Panc1 (cell line): ENCODE data around the gene RBBP5.

Source experiments
- POLR2AphosphoS5 ChIP-seq: IDR thresholded peaks from 2 replicates; pipeline ENCODE4 v1.6.1; 2012; ENCODE audit warnings: mild to moderate bottlenecking, low read depth, low read length, moderate library complexity
- SIN3A ChIP-seq: IDR thresholded peaks from 2 replicates; pipeline ENCODE4 v1.6.1; 2012; ENCODE audit warnings: low read depth, mild to moderate bottlenecking, low read length, moderate library complexity, borderline replicate concordance; ENCODE audit not compliant: insufficient read depth
- TF ChIP-seq, protein P1 (sequence below): fragments of 450-650 bp; IDR thresholded peaks from 2 replicates; pipeline ENCODE4 v1.5.1; 2017; ENCODE audit warnings: mild to moderate bottlenecking
- TF ChIP-seq, protein P2 (sequence below), 2 experiments: IDR thresholded peaks; 2 replicates each; pipeline ENCODE4 v1.6.1; 2011 to 2012; ENCODE audit warnings: low read depth in 2 of 2, control low read depth in 1 of 2, low read length in 1 of 2, mild to moderate bottlenecking in 1 of 2, moderate library complexity in 1 of 2; ENCODE audit not compliant: insufficient read depth in 1 of 2

DNA sequence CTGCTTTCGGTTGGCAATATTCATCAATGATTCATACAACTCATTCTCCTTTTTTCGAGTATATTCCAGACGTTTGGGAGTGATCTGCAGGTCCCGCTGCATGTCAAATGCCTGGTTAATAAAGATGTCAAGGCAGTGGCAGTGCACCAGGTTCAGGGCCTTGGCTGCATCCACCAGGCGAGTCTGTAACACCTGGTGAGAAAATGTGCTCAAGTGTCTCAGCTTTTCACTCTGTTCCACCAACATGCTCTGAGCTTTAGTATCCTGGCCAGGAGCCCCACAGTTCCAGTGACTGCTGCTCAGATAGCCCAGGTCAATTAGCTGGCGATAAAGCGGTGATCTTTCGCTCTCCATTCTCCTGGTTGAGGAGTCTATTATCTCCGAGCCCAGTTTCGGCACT, 47.5 kb upstream of the RBBP5 start:
- TF ChIP-seq POLR2AphosphoS5, result no peak
- TF ChIP-seq, protein P1, sequence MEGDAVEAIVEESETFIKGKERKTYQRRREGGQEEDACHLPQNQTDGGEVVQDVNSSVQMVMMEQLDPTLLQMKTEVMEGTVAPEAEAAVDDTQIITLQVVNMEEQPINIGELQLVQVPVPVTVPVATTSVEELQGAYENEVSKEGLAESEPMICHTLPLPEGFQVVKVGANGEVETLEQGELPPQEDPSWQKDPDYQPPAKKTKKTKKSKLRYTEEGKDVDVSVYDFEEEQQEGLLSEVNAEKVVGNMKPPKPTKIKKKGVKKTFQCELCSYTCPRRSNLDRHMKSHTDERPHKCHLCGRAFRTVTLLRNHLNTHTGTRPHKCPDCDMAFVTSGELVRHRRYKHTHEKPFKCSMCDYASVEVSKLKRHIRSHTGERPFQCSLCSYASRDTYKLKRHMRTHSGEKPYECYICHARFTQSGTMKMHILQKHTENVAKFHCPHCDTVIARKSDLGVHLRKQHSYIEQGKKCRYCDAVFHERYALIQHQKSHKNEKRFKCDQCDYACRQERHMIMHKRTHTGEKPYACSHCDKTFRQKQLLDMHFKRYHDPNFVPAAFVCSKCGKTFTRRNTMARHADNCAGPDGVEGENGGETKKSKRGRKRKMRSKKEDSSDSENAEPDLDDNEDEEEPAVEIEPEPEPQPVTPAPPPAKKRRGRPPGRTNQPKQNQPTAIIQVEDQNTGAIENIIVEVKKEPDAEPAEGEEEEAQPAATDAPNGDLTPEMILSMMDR, result no peak
- TF ChIP-seq, protein P2, sequence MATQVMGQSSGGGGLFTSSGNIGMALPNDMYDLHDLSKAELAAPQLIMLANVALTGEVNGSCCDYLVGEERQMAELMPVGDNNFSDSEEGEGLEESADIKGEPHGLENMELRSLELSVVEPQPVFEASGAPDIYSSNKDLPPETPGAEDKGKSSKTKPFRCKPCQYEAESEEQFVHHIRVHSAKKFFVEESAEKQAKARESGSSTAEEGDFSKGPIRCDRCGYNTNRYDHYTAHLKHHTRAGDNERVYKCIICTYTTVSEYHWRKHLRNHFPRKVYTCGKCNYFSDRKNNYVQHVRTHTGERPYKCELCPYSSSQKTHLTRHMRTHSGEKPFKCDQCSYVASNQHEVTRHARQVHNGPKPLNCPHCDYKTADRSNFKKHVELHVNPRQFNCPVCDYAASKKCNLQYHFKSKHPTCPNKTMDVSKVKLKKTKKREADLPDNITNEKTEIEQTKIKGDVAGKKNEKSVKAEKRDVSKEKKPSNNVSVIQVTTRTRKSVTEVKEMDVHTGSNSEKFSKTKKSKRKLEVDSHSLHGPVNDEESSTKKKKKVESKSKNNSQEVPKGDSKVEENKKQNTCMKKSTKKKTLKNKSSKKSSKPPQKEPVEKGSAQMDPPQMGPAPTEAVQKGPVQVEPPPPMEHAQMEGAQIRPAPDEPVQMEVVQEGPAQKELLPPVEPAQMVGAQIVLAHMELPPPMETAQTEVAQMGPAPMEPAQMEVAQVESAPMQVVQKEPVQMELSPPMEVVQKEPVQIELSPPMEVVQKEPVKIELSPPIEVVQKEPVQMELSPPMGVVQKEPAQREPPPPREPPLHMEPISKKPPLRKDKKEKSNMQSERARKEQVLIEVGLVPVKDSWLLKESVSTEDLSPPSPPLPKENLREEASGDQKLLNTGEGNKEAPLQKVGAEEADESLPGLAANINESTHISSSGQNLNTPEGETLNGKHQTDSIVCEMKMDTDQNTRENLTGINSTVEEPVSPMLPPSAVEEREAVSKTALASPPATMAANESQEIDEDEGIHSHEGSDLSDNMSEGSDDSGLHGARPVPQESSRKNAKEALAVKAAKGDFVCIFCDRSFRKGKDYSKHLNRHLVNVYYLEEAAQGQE (IDR thresholded peaks at IDR 0.05; ENCODE audit: insufficient read depth in 1 of 2, low read depth in 2 of 2, low read length in 1 of 2), result no peak
- no peak for TF ChIP-seq SIN3A
